GM19193 (cell line): ENCODE results near the gene PRRX2.

ENCODE experiments used
- POLR2A ChIP-seq: IDR thresholded peaks from 4 replicates; pipeline ENCODE4 v1.6.1; 2011; ENCODE audit not compliant: insufficient read depth, insufficient read length; ENCODE audit errors: extremely low read depth

Gene PRRX2

GRCh38 chr9:129631674-129632129, 33.7 kb upstream of the PRRX2 start:
- no peak for TF ChIP-seq POLR2A

GRCh38 chr9:129632460-129632859, 33.0 kb upstream of the PRRX2 start:
- TF ChIP-seq POLR2A = no peak

DNA sequence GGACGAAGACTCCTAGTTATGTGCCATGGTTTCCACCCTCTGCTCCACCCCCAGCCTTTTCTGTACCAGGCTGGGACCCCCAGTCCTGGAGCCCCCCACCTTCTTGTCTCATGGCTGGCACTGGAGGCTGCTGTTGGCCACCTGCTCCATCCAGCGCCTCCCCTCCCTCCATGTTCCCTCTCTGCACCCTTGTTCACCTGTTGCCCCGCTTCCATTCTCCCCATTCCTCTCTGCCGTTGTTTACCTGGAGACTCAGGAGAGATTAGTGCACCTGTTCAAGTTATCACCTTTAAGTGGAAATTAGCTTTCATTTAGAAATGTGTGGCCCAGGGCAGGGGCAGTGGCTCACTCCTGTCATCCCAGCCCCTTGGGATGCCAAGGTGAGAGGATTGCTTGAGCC, 32.2 kb upstream of the PRRX2 start:
- no peak for TF ChIP-seq POLR2A

GRCh38 chr9:129633848-129634247, 31.6 kb upstream of the PRRX2 start:
- TF ChIP-seq POLR2A = peak; percentile 14

GRCh38 chr9:129635099-129636065, 30.1 kb upstream of the PRRX2 start:
- no peak for TF ChIP-seq POLR2A

GRCh38 chr9:129637102-129637501, 28.3 kb upstream of the PRRX2 start:
- TF ChIP-seq POLR2A = no peak

DNA sequence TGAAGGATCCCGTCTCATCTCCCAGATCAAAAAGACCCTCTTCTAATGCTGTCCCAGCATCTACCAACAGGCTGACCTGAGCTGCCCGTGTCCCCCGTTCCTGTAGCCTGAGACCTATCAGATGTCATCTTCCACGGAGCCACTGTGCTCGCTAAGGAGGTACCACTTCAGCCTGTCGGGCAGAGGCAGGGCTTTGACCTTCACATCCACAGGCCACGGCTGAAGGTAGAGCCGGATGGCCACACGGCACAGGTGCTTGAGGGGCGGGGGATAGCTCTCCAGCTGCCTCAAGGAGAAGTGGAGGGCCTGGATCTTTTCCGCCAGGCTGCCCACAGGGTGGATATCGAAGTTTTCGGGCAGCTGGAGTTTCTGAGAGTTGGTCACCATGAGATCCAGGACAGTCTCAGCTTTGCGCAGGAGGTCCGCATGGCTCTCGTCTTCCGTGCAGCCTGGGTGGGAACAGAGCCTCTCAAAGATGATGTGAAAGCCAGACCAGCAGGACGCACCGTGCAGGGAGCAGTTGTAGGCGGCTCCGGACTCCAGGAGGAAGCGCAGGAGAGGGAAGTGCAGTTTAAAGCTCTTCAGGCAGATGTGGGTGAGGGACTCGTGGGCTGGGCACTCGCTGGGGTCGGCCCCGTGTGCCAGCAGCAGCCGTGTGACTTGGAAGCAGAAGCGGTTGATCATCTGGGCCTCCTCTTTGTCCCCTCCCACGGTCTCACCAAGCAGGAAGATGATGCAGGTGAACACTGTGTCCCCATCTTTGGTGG, 27.6 kb upstream of the PRRX2 start:
- no peak for TF ChIP-seq POLR2A

- TF ChIP-seq POLR2A = no peak
These were observed 26.3 kb upstream of the PRRX2 start for GRCh38 chr9:129639034-129639630.

DNA sequence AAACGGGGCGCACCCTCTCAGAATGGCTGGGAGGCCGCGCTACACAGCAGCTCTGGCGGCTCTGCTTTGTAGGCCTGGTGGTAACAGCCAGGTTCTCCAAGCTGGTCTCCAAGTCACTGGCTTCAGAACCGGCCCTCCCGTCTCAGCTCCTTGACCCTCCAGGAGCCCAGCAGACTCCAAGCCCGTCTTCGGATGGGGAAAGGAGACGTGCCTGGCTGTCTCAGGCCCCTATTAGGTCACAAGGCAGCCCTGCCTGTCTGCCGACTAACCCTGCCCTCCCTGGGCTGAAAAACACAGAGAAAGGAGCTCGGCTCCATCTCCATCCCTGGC, 25.7 kb upstream of the PRRX2 start:
- TF ChIP-seq POLR2A = no peak

DNA sequence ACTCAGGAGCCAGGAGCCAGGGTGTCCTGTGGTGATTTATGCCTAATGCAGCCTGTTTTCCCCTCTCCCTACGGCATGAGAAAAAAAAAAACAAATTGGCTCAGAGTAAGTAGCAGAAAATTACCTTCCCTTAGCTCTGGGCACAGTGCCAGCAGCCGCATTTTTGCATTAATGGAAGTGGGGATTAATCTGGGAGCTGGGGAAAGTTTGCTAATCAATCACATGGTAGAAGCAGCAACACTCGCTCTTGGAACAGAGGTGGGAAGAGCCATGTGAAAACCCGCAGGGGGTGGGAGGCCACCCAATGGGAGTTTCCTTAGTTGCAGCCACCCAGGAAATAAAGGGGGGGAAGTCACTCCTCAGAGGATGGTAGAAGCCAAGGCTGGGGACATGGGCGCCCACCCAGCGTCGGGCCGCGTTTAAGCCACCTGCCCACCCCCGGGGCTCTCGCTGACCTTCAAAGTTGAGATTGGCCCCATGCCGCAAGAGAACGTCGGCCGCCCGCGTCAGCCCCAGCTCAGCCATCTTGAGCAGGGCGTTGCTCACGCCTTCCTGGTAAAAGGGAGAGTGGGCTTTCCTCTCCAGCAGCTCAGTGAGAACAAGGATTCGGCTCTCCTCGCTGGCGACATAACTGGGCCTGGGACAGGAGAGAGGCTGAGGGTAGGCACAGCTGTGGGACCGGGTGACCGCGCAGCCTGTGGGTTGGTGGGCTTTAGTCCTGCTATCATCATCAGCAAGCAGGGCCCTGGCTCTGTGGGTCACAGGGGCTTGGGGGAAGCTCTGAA, 25.2 kb upstream of the PRRX2 start:
- no peak for TF ChIP-seq POLR2A

GRCh38 chr9:129640871-129641749, 24.3 kb upstream of the PRRX2 start:
- TF ChIP-seq POLR2A = no peak

GRCh38 chr9:129641750-129642585, 23.5 kb upstream of the PRRX2 start, which contains the start of gene ASB6:
ASB6 (minus strand) TSS chr9:129642151; CDS start chr9:129641999, 152 bp downstream.
- peak; percentile 85 for TF ChIP-seq POLR2A

GRCh38 chr9:129643706-129644105, 21.7 kb upstream of the PRRX2 start:
- TF ChIP-seq POLR2A = no peak
